GM23338 (cell line): Measurements from ENCODE around the gene GNGT1. TPM values are rescaled to one million over a fixed set of nuclear protein-coding genes. Genes with fewer than 3 reads are reported as not detected.

Experiments
- ATAC-seq: fragments of 200-7000 bp; cut with Tn5 transposase; 3 replicates; pipeline ENCODE4 v1.9.1; 2020
- DNase-seq: peaks from one replicate; pipeline ENCODE4 v3.0.0-alpha.2; 2015; ENCODE audit warnings: low spot score
- H2AFZ ChIP-seq: fragments of 200-600 bp; sonication (generic); 2 replicates; pipeline ENCODE4 v1.8.0; 2016; ENCODE audit warnings: antibody characterized with exemption, mild to moderate bottlenecking, moderate library complexity
- H3F3A ChIP-seq: fragments of 200-600 bp; sonication (generic); replicated peaks from 2 replicates; pipeline ENCODE4 v1.8.0; 2017; ENCODE audit warnings: antibody characterized with exemption, mixed run types, low read depth
- H3K27ac ChIP-seq: fragments of 200-600 bp; sonication (generic); 2 replicates; pipeline ENCODE4 v1.6.1; 2016; ENCODE audit warnings: low read depth
- H3K27me3 ChIP-seq: fragments of 200-600 bp; sonication (generic); 2 replicates; pipeline ENCODE4 v1.8.0; 2016; ENCODE audit warnings: mild to moderate bottlenecking, mixed run types, moderate library complexity; ENCODE audit not compliant: insufficient read depth
- H3K36me3 ChIP-seq: fragments of 200-600 bp; sonication (generic); 2 replicates; pipeline ENCODE4 v1.8.0; 2016; ENCODE audit warnings: mild to moderate bottlenecking; ENCODE audit not compliant: insufficient read depth
- H3K4me1 ChIP-seq: fragments of 200-600 bp; sonication (generic); 2 replicates; pipeline ENCODE4 v1.8.0; 2016; ENCODE audit warnings: mild to moderate bottlenecking, moderate library complexity; ENCODE audit not compliant: insufficient read depth
- H3K4me2 ChIP-seq: fragments of 200-600 bp; sonication (generic); 2 replicates; pipeline ENCODE4 v1.7.1; 2017; ENCODE audit warnings: mixed run types
- H3K4me3 ChIP-seq: fragments of 200-600 bp; sonication (generic); 2 replicates; pipeline ENCODE4 v1.6.1; 2016; ENCODE audit warnings: mixed run types
- H3K79me2 ChIP-seq: fragments of 200-600 bp; sonication (generic); replicated peaks from 2 replicates; pipeline ENCODE4 v1.8.0; 2017; ENCODE audit warnings: mild to moderate bottlenecking; ENCODE audit not compliant: insufficient read depth
- H3K9me2 ChIP-seq: fragments of 200-600 bp; sonication (generic); 2 replicates; pipeline ENCODE4 v1.8.0; 2017; ENCODE audit not compliant: insufficient read depth
- H4K20me1 ChIP-seq: fragments of 200-600 bp; sonication (generic); replicated peaks from 2 replicates; pipeline ENCODE4 v1.8.0; 2017; ENCODE audit warnings: mild to moderate bottlenecking; ENCODE audit not compliant: insufficient read depth
- H3K27ac Mint-ChIP-seq: 2 replicates; pipeline ENCODE4 v1.8.0; 2020; ENCODE audit warnings: inconsistent platforms, mild to moderate bottlenecking, moderate library complexity, mixed read lengths
- H3K27me3 Mint-ChIP-seq: 3 replicates; pipeline ENCODE4 v1.8.0; 2022; ENCODE audit warnings: low read depth, mild to moderate bottlenecking, moderate library complexity, mixed read lengths, inconsistent platforms; ENCODE audit not compliant: insufficient read depth, poor library complexity
- H3K36me3 Mint-ChIP-seq: 3 replicates; pipeline ENCODE4 v1.8.0; 2021; ENCODE audit warnings: low read depth, mild to moderate bottlenecking, inconsistent platforms, moderate library complexity, mixed read lengths
- H3K4me1 Mint-ChIP-seq: 3 replicates; pipeline ENCODE4 v1.8.0; 2020; ENCODE audit warnings: mild to moderate bottlenecking, inconsistent platforms, mixed read lengths
- H3K4me3 Mint-ChIP-seq: 3 replicates; pipeline ENCODE4 v1.8.0; 2021; ENCODE audit warnings: moderate library complexity, mild to moderate bottlenecking, inconsistent platforms, mixed read lengths
- H3K9me3 Mint-ChIP-seq: 3 replicates; pipeline ENCODE4 v1.8.0; 2020; ENCODE audit warnings: moderate library complexity, mild to moderate bottlenecking, inconsistent platforms, mixed read lengths
- CREB1 ChIP-seq: fragments of 250-450 bp; sonication (Bioruptor Pico); IDR thresholded peaks from 2 replicates; pipeline ENCODE4 v1.5.0; 2020; ENCODE audit warnings: low read depth, mild to moderate bottlenecking, moderate library complexity
- CTCF ChIP-seq, 2 experiments: fragments of 200-600 bp in 1 of 2; sonication (generic) in 1 of 2; conservative IDR thresholded peaks; 2 replicates each; pipeline versions ENCODE4 v1.5.1 to v1.6.1; 2016 to 2017; ENCODE audit warnings: antibody characterized with exemption in 2 of 2, low read depth in 2 of 2, mild to moderate bottlenecking in 2 of 2, moderate library complexity in 1 of 2
- EZH2 ChIP-seq: fragments of 200-600 bp; sonication (generic); IDR thresholded peaks from one replicate; pipeline ENCODE4 v1.8.0; 2017; ENCODE audit warnings: antibody characterized with exemption, mild to moderate bottlenecking, low read depth; ENCODE audit not compliant: unreplicated experiment
- EZH2phosphoT487 ChIP-seq: fragments of 200-600 bp; sonication (generic); IDR thresholded peaks from one replicate; pipeline ENCODE4 v1.8.1; 2018; ENCODE audit warnings: antibody characterized with exemption; ENCODE audit not compliant: unreplicated experiment
- JUNB ChIP-seq: IDR thresholded peaks from one replicate; pipeline ENCODE4 v1.6.1; 2016; ENCODE audit warnings: antibody characterized with exemption; ENCODE audit not compliant: unreplicated experiment
- NANOG ChIP-seq: IDR thresholded peaks from 2 replicates; pipeline ENCODE4 v1.6.1; 2016; ENCODE audit warnings: antibody characterized with exemption, borderline replicate concordance
- POLR2AphosphoS5 ChIP-seq: IDR thresholded peaks from 2 replicates; pipeline ENCODE4 v1.6.1; 2016; ENCODE audit warnings: antibody characterized with exemption, low read depth
- STAT1 ChIP-seq: IDR thresholded peaks from one replicate; pipeline ENCODE4 v1.6.1; 2016; ENCODE audit warnings: antibody characterized with exemption; ENCODE audit not compliant: unreplicated experiment
- ZNF114 ChIP-seq: fragments of 250-450 bp; sonication (Bioruptor Pico); IDR thresholded peaks from 2 replicates; pipeline ENCODE4 v1.5.0; 2020; ENCODE audit warnings: mild to moderate bottlenecking, moderate library complexity
- ZNF331 ChIP-seq: fragments of 250-450 bp; sonication (Bioruptor Pico); IDR thresholded peaks from 2 replicates; pipeline ENCODE4 v1.5.0; 2020; ENCODE audit warnings: low read depth, mild to moderate bottlenecking, moderate library complexity
- ZNF462 ChIP-seq: fragments of 250-450 bp; sonication (Bioruptor Pico); IDR thresholded peaks from 2 replicates; pipeline ENCODE4 v1.5.0; 2020; ENCODE audit warnings: mild to moderate bottlenecking, moderate library complexity
- polyA plus RNA-seq: library from polyadenylated mRNA; unstranded; fragments of >200 nt; fragmentation: Nextera tagmentation; extraction: Ambion mirVana; gene quantifications from 2 replicates; pipeline ENCODE4 v1.2.1, GENCODE V29; 2016
- total RNA-seq: library from RNA; depleted of rRNA; stranded (reverse); fragments of >200 nt; shearing (Covaris generic); gene quantifications from 2 replicates; pipeline ENCODE4 v1.2.3, GENCODE V29; 2014
- TF ChIP-seq, protein P1 (sequence below): IDR thresholded peaks from one replicate; pipeline ENCODE4 v1.6.1; 2018; ENCODE audit warnings: antibody characterized with exemption; ENCODE audit not compliant: unreplicated experiment
- TF ChIP-seq, protein P2 (sequence below): IDR thresholded peaks from 2 replicates; pipeline ENCODE4 v1.6.1; 2016; ENCODE audit warnings: antibody characterized with exemption

GNGT1 gene
- total and polyA plus RNA-seq, 2 experiments from 2014 or later: 1.6 TPM; not detected in 1

DNA sequence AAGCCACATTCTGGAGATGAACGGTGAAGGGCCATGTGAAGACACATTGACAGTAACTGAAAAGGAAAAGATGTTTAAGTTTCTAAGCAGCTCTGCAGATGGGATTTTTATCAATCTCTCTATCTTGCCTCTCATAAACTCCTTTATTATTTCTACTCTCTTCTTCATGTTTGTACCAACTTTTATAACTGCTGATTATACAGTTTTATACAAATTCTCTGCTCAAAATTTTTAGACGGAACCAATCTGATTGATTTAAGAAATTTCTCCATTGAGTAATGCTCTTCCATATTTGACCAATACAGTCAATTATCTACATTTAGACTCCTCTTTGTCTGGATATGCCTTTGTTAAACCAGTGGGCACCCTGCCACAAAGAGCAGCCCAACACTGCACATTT, 47.5 kb upstream of the GNGT1 start:
- no peak overlapping the region for H3K4me3 ChIP-seq
- DNase-seq: no peak

More for the DNA sequence above, 47.5 kb upstream of the GNGT1 start:
- H3K79me2 ChIP-seq: no peaks in the 10 kb centered on the region
- no peak overlapping the region for H3K4me3 Mint-ChIP-seq
- no peaks in the 10 kb centered on the region for H3K9me3 Mint-ChIP-seq
- no peak overlapping the region for H3K27ac Mint-ChIP-seq
- TF ChIP-seq JUNB (no peak), NANOG (no peak), EZH2 (no peak), ZNF331 (CRISPR knock-in tag) (no peak), ZNF462 (no peak), CREB1 (CRISPR knock-in tag) (no peak), CTCF (conservative IDR thresholded peaks at IDR 0.05; ENCODE audit: low read depth in 2 of 2) (no peak), ZNF114 (CRISPR knock-in tag) (no peak), EZH2phosphoT487 (no peak), STAT1 (no peak), POLR2AphosphoS5 (no peak)
- TF ChIP-seq, protein P1, sequence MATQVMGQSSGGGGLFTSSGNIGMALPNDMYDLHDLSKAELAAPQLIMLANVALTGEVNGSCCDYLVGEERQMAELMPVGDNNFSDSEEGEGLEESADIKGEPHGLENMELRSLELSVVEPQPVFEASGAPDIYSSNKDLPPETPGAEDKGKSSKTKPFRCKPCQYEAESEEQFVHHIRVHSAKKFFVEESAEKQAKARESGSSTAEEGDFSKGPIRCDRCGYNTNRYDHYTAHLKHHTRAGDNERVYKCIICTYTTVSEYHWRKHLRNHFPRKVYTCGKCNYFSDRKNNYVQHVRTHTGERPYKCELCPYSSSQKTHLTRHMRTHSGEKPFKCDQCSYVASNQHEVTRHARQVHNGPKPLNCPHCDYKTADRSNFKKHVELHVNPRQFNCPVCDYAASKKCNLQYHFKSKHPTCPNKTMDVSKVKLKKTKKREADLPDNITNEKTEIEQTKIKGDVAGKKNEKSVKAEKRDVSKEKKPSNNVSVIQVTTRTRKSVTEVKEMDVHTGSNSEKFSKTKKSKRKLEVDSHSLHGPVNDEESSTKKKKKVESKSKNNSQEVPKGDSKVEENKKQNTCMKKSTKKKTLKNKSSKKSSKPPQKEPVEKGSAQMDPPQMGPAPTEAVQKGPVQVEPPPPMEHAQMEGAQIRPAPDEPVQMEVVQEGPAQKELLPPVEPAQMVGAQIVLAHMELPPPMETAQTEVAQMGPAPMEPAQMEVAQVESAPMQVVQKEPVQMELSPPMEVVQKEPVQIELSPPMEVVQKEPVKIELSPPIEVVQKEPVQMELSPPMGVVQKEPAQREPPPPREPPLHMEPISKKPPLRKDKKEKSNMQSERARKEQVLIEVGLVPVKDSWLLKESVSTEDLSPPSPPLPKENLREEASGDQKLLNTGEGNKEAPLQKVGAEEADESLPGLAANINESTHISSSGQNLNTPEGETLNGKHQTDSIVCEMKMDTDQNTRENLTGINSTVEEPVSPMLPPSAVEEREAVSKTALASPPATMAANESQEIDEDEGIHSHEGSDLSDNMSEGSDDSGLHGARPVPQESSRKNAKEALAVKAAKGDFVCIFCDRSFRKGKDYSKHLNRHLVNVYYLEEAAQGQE: no peak
- TF ChIP-seq, protein P2, sequence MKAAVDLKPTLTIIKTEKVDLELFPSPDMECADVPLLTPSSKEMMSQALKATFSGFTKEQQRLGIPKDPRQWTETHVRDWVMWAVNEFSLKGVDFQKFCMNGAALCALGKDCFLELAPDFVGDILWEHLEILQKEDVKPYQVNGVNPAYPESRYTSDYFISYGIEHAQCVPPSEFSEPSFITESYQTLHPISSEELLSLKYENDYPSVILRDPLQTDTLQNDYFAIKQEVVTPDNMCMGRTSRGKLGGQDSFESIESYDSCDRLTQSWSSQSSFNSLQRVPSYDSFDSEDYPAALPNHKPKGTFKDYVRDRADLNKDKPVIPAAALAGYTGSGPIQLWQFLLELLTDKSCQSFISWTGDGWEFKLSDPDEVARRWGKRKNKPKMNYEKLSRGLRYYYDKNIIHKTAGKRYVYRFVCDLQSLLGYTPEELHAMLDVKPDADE: no peak
- H3K36me3 ChIP-seq: no peaks in the 10 kb centered on the region
- no peaks in the 10 kb centered on the region for H3F3A ChIP-seq
- H4K20me1 ChIP-seq: no peaks in the 10 kb centered on the region
- H3K9me2 ChIP-seq: no peaks in the 10 kb centered on the region
- no peaks in the 10 kb centered on the region for H3K27me3 Mint-ChIP-seq
- H3K27me3 ChIP-seq: no peaks in the 10 kb centered on the region
- H3K4me1 Mint-ChIP-seq: no peaks in the 10 kb centered on the region
- no peaks in the 10 kb centered on the region for H3K4me1 ChIP-seq
- ATAC-seq: no peak
- H3K36me3 Mint-ChIP-seq: no peaks in the 10 kb centered on the region
- H3K4me2 ChIP-seq: no peak overlapping the region
- no peak overlapping the region for H2AFZ ChIP-seq
- no peak overlapping the region for H3K27ac ChIP-seq
